ENCODE results near the gene ANKS1B.
"Not testable (repeated sequence)": the region's sequence is repeated elsewhere in the genome, so short reads cannot be mapped to it uniquely, and the experiment has no call there.

ANKS1B gene

DNA sequence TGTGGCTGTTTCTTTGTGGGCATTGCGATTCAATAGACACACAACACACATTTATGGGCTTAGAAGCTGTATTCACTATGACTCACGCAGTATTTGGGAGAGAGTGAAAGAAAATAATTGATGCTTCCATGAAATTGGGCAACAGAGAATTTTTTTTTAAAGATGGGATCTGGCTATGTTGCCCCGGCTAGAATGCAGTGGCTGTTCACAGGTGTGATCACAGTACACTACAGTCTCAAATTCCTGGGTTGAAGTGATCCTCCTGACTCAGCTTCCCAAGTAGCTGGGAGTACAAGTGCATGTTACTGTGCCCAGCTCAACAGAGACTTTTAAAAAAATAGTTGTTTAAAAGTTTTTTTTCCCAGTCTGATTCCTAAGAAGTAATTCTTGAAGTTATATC lies 1193.3 kb downstream of the ANKS1B start:
- no peak for DNase-seq

DNA sequence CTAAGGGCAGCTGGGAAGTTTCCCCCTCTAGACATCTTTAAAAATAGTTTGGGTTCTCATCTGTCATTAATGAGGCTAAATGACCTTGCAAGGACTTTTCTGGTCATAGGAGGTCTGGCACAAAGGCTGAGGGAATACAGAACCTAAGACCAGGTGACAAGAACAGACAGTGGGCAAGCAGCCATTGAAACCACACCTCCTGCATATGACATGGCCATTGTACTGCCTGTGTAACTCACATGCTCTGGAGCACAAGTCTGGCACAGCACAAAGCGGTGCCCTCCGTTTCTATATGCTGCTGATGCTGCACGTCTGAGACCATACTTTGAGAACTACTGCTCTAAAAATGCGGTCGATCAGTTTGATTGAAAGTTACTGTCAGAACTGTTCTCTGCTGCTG lies 1196.3 kb downstream of the ANKS1B start:
- DNase-seq: no peak

DNA sequence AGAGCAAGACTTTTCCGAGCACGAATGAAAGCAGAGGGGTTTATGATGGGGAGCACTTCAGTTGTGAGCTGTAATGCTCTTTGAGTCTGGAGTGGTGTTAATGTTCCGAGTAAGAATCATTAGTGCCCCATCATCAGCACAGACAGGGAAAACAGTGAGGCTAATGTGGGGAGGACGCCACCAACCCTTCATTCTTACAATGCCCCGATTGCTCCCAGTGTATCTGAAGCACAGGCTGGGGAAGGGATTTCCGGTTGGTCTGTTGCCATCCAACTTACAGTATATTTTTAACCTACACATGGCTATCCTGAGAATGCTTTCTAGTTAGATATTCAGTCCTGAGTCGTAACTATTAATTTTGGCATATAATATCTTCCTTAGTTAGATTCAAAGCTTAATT lies 1198.1 kb downstream of the ANKS1B start:
- no peak for DNase-seq

DNA sequence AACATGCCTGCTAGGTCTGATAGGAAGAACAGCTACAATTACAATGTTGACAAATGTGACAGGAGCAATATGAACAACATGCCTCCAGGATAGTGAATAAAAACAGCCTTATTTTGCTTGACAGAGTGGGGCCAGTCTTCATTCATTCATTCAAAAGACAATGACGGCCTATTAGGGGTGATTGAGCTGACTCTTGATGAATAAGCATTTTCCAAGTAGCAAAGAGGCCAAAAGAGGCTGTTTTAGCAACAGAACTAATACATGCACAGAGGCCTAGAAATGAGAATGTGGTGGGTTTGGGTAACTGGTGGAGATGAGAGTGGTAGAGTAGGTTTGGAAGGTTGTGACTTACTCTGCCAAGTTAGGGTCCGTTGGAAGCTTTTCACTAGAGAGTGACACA lies 1201.3 kb downstream of the ANKS1B start:
- DNase-seq: no peak

DNA sequence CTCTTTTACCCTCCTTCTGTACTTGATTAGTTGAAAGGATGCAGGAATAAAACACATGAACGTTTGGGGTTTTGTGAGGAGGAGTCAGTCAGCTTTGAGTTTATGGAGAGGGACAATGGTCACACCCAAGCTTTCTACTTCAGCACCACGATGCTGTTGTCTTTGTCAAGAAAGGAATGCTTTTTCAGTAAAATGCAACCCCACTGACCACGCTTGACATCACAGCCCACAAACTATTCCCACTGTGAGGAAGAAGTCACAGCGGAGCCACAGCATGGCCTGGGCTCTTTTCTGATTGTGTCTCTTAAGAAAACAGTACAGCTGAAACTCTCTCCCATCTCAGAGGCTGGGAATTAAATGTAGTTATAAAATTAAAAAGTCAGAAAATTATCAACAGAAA lies 1204.5 kb downstream of the ANKS1B start:
- DNase-seq: no peak

DNA sequence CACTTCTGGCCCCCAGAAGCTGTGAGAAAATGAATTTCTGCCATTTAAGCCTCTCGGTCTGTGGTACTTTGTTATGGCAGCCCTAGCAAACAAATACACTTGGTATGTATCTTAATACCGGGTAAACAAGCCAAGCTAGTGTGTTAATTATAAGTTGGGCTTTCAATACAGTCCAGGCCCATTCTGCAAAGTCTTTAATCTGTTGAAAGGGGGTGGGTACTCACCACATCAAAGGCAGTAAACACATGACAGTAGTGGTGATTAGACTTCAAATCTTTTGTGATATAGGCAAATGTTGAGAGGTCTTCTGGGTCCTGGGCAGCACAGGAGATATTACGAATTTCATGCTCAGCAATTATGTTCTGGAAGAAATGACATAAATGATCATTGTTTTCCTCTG lies 1211.9 kb downstream of the ANKS1B start:
- no peak for DNase-seq

DNA sequence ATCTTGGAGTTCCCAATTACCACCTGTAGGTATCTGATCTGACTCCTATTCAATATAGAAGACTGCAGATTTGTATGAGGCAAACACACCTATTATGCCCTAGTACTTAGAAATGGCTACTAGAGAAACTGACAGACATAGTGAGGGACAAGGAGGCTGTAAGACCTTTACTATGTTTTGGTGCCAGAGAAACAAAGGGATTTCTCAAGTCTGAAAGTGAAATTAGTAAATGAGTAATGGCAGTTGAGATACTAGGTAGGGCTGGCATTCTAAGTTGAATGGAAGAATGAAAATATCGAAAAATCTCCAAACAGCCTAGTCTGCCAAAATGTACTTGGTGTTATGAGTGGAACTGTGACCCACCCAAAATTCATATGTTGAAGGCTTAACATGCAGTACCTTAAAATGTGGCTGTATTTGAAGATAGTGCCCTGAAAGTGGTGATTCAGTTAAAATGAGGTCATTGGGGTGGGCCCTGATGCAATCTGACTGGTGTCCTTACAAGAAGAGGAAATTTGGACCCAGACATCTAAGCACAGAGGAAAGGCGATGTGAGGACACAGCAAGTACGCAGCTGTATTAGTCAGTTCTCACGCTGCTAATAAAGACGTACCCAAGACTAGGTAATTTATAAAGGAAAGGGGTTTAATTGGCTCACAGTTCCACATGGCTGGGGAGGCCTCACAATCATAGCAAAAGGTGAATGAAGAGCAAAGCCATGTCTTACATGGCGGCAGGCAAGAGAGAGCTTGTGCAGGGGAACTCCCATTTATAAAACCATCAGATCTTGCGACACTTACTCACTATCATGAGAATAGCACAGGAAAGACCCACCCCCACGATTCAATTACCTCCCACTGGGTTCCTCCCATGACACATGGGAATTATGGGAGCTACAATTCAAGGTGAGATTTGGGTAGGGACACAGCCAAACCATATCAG lies 1212.7 kb downstream of the ANKS1B start:
- no peak for DNase-seq

DNA sequence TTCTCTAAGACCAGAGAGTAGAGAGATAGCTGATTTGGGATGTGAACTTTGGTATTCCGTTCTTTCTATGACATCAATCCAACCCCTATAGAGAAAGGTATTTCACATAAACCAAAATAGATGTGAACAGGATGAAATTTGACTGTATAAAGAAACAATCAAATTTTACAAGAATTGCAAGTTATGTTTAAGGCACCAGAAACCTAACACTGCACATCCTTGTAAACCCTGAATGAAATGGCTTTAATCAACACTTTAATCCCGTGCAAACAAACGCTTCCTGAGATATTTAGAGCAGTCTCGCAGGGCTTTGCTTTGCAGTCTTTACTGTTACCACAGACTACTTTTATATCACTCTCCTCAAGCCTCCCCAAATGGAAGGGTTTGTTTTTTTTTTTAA lies 1214.5 kb downstream of the ANKS1B start:
- DNase-seq: no peak

DNA sequence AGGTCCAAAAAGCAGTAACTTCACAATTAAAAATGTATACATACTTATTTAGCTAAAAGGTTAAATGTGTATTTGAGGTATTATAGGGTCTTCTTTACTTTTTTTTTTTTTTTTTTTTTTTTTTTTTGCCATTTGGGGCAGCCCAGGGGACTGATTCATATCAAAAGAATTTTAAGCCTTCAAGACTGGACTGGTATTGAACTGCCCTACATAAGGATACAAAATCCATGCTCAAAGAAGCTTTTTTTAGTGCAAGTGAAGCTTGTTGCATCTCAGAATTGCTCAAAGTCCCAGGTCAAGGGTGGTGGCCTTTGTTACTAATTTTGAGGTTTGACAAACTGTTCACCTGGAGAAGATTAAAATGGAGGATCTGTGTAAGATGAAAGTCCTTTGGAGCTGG lies 1215.7 kb downstream of the ANKS1B start:
- DNase-seq: no peak

DNA sequence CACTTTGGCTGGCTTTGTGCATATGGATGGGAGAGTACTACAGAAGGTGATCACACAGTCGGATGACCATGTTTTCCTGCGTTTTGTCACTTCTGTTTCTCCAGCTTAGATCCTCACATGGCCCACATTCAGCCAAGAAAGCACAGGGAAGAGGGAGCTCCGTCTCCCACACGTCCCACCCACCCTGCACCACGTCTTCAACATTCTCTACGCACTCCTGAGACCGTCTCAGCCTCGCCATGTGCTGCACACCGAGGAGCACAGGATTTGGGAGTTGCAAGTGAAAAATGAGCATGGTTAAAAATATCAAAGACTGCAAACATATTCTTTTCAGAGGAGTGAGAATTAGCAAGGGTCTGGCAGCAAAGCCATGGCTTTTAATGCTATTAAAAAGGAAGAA lies 1217.5 kb downstream of the ANKS1B start:
- DNase-seq: no peak

DNA sequence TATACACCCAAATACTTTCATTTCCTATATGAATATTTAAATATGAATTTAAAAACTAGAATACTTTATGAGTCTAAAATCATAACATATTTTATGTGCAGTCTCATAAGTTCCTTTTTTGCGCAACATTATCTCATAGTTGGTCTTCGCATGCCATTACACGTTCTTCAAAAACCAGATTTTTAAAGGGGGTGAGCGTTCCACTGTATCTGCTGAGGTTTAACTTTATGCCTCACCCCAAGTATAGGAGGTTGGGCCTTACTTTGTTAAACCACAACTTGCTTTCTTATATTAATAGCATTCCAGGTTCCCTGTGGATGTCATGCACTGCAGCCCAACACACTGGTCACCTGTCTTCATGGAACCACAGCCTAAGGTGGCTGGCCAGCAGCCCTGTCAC lies 1221.1 kb downstream of the ANKS1B start:
- DNase-seq: no peak

DNA sequence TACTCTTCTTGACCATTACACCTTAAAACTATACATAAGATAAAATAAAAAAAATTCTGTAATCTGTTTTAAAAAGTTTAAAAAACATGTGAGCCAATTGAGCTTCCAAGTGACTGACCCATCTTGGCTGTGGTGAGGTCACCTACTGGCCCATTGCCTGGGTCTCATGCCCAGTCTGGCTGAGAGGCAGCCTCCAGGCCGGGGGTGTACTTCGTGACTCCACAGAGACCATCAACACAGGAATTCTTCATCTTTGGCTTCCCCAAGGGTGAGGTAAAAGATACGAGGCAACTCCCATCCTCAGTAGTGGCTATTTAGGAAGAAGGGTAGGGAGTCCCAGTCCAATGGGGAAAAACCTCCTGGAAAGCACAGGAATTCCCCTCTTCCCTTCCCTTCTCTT lies 1226.4 kb downstream of the ANKS1B start:
- DNase-seq: no peak

DNA sequence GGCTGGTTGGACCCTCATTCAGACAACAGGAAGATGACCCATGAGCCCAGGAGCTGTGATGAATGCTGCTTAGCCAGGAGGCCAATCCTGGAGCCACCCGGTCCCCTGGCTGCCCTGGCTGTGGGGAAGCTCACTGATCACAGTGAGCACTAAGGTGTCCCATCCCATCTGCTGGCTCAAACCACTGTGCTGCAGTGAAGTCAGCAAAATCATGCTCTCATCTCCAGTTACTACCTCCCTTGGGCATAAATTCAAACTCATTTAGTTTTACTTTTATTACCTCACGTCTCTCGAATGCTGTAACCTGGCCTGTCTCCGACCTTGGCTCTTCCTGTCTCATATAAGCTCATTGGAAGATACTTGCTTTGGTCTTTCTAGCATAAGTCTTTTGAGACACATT lies 1227.3 kb downstream of the ANKS1B start:
- no peak for DNase-seq

DNA sequence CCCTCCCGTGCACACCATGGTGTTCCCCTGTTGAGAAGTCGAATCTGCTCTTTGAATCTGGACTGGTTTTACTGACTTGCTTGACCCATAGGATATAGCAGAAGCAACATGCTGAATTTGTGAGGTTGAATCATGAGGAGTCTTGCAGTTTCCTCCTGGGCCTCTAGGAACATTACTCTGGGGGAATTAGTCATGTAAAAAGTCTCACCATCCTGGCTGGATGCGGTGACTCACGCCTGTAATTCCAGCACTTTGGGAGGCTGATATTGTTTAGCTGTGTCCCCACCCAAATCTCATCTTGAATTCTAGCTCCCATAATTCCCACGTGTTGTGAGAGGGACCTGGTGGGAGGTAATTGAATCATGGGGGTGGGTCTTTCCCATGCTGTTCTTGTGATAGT lies 1228.9 kb downstream of the ANKS1B start:
- DNase-seq: not testable (repeated sequence)

DNA sequence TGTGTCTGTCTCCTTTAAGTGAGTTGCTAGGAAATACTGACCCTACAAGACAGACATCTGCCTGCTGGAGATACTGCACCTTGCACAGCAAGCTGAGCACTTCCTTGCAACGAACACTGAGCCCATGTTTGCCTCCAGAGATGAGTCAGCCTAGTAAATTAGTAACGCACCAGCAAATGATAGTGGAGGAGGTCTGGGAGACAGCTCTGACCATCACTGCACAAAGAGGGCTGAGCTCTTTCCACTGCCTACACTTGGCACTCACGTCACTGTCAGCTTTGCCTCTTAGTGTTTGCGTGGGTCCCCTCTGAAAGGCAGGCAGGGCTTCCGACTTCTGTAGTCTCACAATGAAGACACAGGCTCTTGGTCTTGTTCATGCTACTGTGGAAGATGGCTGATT lies 1230.6 kb downstream of the ANKS1B start:
- DNase-seq: no peak

DNA sequence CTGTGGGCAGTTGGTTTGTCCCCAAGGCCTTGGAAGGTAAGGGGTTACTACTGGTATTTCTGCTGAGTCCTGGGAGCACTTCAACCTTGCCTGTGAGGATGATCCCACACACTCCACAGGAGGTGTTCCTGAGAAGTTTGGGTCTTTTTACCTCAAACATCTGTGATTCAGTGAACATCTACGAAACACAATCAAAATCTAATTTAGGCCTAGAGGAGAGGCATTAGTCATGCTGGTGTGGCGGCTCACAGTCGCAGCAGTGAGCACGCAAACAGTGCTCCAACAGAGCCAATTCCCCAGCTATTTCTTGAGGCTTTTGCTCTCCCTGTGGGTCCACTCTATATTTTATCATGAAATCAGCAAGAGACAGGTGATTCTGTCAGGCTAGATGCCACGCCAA lies 1232.0 kb downstream of the ANKS1B start:
- DNase-seq: no peak

DNA sequence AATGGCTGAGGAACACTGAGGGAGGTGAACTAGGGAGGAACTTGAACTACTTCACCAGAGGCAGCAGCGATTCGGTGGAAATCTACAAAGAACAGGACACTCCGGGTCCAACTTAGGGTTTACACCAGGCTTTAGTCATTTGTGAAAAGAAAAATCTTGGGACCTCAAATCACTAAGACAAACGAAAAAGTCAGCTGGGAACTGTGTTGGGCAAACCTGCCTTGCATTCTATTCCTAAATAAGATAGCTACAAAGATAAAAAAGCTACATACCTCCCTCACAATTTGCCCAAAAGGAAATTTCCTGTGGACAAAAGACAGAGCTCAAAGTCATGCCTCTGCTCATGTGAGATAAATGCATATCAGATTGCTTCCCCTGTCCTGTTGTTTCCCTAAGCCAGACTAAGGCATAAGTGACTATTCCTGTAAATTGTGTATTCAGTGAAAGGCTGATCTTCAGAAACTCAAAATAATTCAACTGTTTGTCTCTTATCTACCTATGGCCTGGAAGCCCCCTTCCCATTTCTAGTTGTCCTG lies 1233.1 kb downstream of the ANKS1B start:
- DNase-seq: no peak

DNA sequence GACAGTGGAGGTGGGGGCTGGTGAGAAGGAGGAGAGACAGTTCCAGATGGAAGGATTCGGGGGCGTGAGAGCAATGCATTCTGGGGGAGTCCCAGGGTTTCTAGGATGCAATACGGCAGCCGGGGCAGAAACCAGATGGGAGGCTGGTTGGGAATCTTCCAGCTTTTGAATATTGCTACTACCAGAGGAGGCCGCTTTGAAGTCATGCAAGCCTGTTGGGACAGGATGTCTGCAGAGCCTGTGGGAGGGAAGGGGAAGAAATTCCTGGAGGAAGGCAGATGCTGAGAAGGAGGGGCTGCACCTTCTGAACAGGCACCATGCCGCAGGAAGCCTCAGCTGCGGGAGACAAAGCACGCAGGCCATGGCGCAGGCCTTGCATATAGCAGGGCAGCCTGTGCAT lies 1234.2 kb downstream of the ANKS1B start:
- no peak for DNase-seq

DNA sequence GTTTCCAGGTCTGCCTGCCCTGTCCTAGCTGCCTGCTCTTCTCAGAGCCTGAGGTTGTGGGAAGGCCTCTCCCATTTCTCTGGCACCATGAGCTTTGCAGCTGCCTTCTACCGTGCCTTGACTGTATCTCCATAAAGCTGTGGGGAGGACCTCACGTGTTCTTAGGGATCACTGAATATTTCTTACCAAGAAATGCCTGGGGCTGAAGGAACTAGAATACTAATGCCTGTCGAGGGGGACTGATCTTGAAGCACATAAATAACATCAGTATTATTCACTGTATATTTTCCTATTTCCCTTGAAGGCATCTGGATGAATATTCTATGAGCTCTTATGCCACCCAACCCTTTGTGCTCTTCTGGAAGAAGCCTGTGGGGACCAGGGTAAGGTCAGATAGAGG lies 1236.3 kb downstream of the ANKS1B start:
- DNase-seq: no peak

DNA sequence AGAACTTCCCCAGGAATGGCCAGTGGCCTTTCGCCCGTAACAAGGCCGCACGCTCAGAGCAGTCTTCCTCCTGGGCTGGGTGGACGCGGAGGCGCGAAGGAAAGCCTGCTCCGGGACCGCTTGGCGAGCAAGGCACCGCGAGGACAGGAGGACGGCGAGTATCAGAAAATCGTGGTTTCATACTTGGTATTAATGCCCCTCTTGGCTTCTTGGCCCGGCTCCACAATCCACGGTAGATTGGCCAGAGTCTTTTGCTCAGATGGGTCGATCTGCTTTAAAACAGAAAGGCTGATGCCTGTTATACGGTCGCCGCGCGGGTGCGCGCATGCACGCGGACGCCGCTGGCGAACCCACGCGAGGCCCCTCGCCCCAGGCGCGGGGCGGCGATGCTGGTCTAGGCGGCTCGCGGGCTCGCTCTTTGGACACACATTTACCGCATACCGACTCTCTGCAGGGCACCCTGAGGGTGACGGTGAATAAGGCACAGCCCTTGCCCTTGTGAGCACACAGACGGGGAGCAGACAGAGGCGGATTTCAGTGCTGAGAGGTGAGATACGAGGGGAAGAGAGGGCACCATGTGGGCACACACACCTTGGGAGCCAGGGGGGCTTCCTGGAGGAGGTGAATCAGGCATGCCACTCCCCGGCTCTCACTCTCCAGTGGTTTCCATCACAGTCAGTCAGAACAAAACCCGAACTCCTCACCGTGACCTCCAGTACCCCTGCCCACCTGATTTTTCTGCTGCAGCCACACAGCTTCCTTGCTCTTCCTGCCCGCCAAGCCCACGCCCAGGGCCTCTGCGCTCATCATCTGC lies 1239.0 kb downstream of the ANKS1B start:
- peak; percentile 12 for DNase-seq

DNA sequence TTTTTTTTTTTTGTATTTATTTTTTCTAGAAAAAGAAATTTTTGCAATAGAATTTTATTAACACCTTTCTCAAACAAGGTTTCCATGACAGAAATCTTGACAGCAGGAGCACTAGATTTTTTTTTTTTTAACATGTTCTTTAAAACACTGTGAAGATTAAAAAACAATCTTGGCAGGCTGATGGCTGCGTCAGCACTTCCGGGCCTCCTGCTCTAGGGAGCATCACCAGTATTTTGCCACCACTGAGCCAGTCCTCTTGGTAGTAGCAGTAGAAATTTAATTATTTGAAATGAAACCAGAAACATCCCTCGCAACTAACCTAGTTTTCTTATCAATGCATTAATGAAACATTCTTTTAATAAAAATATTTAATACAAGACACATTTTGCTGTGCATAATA lies 1240.1 kb downstream of the ANKS1B start:
- DNase-seq: no peak

DNA sequence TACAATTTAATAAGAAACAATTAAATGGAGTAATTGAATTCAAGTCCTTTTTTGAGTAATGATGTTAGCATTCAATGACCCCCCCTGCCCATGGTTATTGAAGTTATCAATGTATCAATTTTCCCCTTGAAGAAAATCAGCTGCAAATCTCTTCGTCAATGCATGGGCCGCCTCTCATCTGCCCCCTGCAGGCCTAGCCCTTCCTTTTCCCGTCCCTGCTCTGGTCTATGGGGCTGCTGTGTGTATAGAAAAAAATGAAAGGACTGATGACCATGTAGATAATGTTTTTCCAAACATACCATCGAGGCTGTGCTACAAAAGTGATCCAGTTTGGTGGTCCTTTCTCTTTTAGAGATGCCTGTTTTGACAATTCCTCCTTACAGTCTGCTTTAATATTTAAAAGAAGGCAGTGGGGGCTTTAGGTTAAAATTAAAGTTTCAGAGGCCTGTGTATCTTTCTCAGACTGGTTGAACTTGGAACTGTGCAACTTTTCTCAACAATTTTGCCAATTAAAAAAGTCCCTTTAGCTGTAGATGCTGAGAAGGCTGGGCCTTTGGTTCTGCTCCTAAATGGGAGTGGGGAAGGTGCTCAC lies 1241.3 kb downstream of the ANKS1B start:
- peak; percentile 30 for DNase-seq

DNA sequence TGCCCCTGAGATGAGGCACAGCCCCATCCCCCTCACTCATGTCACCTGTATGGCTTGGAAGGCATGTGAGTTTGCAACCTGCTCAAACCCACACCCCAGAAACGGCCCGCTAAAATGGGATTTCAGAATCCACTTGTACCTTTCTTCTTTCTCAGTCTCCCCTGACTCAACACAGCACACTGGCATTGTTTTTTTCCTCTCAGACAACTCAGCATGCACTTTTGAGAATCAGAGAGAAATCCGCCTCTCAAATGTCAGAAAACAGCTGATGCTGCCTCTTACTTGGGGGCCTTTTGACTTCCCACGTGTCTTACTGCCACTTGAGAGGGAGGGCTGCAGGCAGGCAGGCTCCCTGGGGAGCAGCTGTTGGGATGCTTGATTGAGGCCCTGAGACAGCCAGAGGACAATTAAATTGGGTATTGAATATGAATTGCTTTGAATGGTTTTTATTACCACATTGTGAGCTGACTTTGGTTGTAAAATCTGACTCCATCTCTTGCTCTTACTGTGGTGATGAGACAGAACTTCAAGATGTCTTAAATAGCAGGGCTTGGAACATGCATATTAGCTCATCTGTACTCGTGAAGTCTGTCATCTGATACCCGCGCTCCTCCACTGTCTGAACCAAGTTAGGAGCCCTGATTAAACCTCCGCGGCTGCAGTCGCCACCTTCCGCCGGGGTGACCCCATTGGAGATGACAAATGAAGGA lies 1243.0 kb downstream of the ANKS1B start:
- DNase-seq: no peak
